PFSK-1 (cell line): ENCODE measurements around the gene LEP.

Experiments
- FOXP2 ChIP-seq: optimal IDR thresholded peaks from 2 replicates; pipeline ENCODE3; 2011; ENCODE audit warnings: borderline replicate concordance, control low read depth, inconsistent platforms; ENCODE audit not compliant: insufficient read depth; ENCODE audit errors: extremely low read length, extremely low read depth
- POLR2AphosphoS5 ChIP-seq: IDR thresholded peaks from 2 replicates; pipeline ENCODE4 v1.6.1; 2012; ENCODE audit warnings: low read depth, mild to moderate bottlenecking, control low read depth, low read length, moderate library complexity
- REST ChIP-seq, 2 experiments: IDR thresholded peaks; 2 replicates each; pipeline versions ENCODE4 v1.6.1 to v1.8.0; 2011 to 2012; ENCODE audit warnings: low read depth in 2 of 2, low read length in 2 of 2, control low read depth in 1 of 2, inconsistent platforms in 1 of 2, mild to moderate bottlenecking in 1 of 2, moderate library complexity in 1 of 2; ENCODE audit not compliant: insufficient read depth in 1 of 2
- SIN3A ChIP-seq: IDR thresholded peaks from 2 replicates; pipeline ENCODE4 v1.6.1; 2012; ENCODE audit warnings: mild to moderate bottlenecking, low read length, moderate library complexity, borderline replicate concordance; ENCODE audit not compliant: insufficient read depth
- TAF1 ChIP-seq: IDR thresholded peaks from 2 replicates; pipeline ENCODE4 v1.6.1; 2012; ENCODE audit warnings: low read length, control low read depth, borderline replicate concordance; ENCODE audit not compliant: insufficient read depth

LEP gene

GRCh38 chr7:128263420-128263819, 22.3 kb downstream of the LEP start:
- TF ChIP-seq SIN3A = no peak
- TF ChIP-seq TAF1 = no peak
- TF ChIP-seq REST (IDR thresholded peaks at IDR 0.05; ENCODE audit: insufficient read depth in 1 of 2, low read depth in 2 of 2, low read length in 2 of 2) = no peak
- no peak for TF ChIP-seq FOXP2
- TF ChIP-seq POLR2AphosphoS5 = no peak

DNA sequence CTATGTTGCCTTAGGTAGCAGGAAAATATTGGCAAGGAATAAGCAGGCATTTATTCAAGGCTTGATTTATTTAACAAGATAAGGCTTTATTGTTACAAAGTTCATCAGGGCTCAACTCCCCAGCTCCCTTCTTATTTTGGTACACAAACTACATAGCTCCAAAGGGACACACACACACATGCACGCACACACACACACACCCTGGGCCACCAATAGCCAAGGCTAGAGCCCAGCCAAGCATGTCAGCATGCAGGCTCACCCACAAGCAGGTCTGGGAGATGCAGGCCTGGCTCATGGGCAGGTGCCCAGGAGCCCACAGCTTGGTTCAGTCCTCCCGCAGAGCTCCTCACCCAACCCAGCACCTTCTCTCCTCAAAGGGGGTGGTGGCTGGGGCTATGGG, 23.4 kb downstream of the LEP start:
- TF ChIP-seq REST (IDR thresholded peaks at IDR 0.05; ENCODE audit: insufficient read depth in 1 of 2, low read depth in 2 of 2, low read length in 2 of 2) (no peak), FOXP2 (no peak), SIN3A (no peak), TAF1 (no peak), POLR2AphosphoS5 (no peak)

DNA sequence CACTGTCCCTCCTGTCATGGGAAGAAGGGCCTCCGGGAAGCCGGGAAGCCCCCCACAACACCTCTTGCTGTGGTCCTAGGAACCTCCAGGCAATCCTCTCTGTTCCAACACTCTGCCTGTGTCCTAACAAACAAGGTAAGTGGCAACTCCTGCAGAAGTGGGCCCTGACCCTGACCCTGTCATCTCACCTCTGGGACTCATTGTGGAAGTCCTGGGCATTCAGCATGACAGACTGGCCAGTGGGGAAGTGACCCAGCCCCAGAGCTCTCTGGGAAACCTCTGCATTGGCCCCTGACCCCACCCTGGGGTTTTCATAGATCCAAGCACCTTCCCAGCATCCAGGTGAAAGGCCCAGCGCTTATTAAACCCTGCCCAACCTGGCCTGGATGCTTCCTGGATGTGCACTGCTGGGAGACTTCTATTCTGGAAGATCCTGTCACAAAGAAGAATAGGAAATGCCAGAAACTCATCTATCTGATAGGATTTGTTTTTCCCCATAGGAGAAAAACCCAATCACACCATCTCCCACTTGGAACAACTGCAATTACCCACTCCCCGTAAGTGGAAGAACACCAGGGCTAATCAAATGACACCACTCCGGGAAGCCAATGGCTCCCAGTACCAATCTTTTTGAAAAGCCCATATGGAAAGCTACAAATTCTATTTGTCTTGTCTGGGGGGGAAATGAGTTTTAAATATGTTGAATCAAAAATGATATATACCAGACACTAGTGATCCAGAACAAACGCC, 24.3 kb downstream of the LEP start:
- no peak for TF ChIP-seq FOXP2
- no peak for TF ChIP-seq POLR2AphosphoS5
- TF ChIP-seq SIN3A = no peak
- TF ChIP-seq TAF1 = no peak
- TF ChIP-seq REST (IDR thresholded peaks at IDR 0.05; ENCODE audit: insufficient read depth in 1 of 2, low read depth in 2 of 2, low read length in 2 of 2) = no peak

DNA sequence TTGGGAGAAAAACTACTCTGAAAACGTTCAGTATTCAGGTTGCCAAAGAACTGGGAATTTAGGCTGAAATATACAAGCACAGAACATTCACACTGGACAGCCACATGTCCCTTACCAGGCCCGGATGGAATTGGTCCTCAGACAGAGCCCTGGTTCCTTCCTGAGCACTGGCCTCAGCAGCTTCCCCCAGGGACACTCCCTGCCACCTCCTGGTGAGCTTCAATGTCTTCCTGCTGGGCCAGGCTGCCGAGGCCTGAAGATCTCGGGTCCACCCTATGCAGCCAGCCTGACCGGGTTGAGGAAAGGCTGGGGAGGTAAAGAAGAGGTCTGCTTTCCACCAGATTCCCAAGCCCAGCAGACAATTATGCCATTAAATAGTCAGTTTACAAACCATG, 24.8 kb downstream of the LEP start:
- no peak for TF ChIP-seq TAF1
- no peak for TF ChIP-seq REST (IDR thresholded peaks at IDR 0.05; ENCODE audit: insufficient read depth in 1 of 2, low read depth in 2 of 2, low read length in 2 of 2)
- no peak for TF ChIP-seq SIN3A
- no peak for TF ChIP-seq POLR2AphosphoS5
- no peak for TF ChIP-seq FOXP2
